T-helper 9 cell (primary cell): ENCODE measurements around the gene AGAP3.

Experiments used
- DNase-seq: peaks from one replicate; pipeline ENCODE4 v3.0.0-alpha.2; 2020

The AGAP3 gene

DNA sequence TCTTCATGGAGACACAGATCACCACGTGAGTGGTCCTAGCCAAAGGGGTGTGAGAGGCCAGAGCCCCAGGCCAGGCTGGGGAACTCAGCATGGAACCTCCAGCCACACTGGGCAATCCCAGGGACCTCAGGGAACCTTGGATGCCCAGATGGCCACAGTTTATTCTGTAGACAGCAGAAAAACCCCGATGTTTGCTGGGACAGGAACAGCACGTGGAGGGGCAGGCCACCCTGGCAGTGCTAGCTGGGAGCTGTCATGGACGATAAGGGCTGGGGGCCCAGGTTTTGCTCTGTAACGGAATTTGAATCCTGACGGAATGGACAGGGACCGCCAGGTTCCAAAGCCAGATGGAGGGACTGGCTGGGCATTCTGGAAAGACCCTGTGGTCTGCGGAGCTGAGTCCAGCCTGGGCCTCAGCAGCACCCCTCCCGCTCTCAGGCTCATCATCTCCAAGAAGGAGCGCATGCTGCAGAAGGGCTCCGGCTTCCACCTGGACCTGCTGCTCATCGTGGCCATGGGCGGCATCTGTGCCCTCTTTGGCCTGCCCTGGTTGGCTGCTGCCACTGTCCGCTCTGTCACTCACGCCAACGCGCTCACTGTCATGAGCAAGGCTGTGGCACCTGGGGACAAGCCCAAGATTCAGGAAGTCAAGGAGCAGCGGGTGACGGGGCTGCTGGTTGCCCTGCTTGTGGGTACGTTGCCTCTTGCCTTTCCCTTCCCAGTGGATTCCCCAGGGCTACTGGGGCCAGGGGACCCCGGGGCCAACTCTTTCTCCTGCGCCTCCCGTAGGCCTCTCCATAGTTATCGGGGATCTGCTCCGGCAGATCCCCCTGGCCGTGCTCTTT lies 11.2 kb upstream of the AGAP3 start:
- no peak for DNase-seq

- DNase-seq, result no peak
These were observed 10.7 kb upstream of the AGAP3 start for GRCh38 chr7:151075662-151075971.

GRCh38 chr7:151075978-151076426 lies 10.3 kb upstream of the AGAP3 start:
- no peak for DNase-seq

GRCh38 chr7:151076863-151077704 lies 9.2 kb upstream of the AGAP3 start:
- no peak for DNase-seq

GRCh38 chr7:151077705-151078232 lies 8.5 kb upstream of the AGAP3 start:
- DNase-seq, result no peak

- no peak for DNase-seq
These were observed 7.8 kb upstream of the AGAP3 start for GRCh38 chr7:151078233-151079040.

DNA sequence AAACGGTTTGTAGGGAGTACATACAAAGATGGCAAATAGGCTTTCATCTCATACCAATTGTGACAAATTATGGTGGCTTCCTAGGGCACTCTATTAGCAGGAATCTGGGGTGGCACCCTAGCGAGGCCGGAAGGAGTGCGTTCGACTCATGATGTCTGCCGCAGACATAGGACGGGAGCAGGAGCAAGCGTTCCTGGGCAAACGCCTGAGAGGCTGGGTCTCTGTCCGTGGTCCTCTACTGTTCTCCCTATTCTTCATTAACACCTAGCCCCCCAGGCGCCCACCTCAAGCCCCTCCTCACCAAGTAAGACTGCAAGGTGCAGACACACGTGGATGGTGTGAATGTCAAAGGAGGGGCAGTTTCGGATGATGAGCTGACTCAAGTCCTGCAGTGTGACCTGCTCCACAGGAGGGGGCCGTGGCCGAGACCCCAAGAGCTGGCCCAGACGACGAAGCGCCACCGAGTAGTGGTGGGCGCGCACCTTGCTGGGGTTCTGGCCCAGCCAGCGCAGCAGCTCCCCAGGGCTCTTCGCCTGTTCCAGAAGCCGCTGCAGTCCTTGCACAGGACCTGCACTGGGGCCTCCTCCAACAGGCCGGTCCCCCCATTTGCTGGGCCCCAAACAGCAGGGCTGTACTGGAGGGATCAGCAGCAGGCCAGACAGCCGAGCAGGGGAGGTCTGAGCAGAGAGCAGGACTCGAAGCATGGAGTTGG lies 6.9 kb upstream of the AGAP3 start:
- DNase-seq, result no peak

GRCh38 chr7:151080067-151080521 lies 6.2 kb upstream of the AGAP3 start:
- DNase-seq, result no peak

- peak; percentile 82 for DNase-seq
These were observed 5.6 kb upstream of the AGAP3 start, which contains the start of gene FASTK for GRCh38 chr7:151080522-151081169. Gene FASTK (minus strand): TSS chr7:151080809. CDS start chr7:151080766, 43 bp downstream.

DNA sequence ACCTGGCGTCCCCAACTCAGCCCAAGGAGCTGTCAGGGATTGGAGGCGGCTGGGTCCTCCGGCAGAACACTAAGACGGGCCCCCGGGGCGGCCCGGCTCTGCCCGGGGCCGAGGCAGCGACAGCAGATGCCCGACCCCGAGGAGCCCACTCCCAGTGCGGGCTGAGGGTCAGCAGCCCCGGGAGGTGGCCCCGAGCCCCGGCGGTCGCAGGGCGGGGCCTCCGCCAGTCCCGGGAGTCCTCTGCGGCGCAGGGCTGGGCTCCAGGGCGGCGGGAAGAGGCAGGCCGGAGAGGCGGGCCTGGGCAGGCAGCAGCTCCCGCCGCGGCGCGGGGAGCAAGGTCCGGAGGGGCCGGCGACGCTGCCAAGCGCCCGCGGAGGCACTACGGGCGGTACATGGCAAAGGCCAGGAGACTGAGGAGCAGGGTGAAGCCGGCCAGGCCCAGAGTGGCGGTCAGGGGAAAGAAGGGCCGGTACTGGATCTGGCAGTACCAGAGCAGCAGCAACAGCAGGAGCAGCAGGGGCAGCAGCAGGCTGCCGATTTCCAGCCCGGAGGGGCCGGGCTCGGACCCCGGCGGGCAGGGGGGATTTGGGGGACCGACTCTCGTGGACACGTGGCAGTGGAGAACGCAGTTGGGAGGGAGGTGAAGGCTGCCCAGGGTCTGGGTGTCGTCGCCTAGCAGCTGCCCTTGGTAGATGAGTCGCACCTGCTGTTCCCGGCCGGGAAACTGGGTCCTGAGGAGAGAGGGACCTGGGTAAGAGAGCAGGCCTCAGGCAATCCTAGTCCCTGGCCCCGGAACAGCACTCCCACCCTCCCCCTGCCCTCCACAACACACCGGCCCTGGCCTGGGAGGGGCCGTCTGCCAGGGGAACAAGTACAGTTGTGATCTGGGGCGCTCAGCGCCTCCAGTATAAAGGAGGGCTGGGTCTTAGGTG lies 4.8 kb upstream of the AGAP3 start:
- no peak for DNase-seq

GRCh38 chr7:151082141-151083070 lies 3.9 kb upstream of the AGAP3 start:
- no peak for DNase-seq

- peak; percentile 87 for DNase-seq
These were observed 3.0 kb upstream of the AGAP3 start, which contains the start of gene TMUB1 for GRCh38 chr7:151083071-151083823. Gene TMUB1 (minus strand): TSS chr7:151083493. CDS start chr7:151082563, 930 bp downstream.

GRCh38 chr7:151083824-151084160 lies 2.5 kb upstream of the AGAP3 start:
- no peak for DNase-seq

GRCh38 chr7:151085329-151085690 lies 965 bp upstream of the AGAP3 start:
- no peak for DNase-seq

DNA sequence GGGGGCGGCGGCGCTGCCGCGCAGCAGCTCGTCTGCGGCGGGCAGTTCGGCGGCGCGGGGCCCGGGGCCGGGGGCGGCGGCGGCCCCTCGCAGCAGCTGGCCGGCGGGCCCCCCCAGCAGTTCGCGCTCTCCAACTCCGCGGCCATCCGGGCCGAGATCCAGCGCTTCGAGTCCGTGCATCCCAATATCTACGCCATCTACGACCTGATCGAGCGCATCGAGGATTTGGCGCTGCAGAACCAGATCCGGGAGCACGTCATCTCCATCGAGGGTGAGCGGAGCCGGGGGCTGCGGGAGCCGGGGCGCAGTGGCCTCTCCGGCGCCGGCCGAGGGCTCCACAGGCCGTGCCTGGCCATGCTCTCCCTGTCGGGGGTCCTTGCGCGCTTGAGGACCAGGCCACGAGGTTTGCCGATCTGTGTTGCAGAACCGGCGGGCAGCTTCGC lies 548 bp downstream of the AGAP3 start:
- DNase-seq, result peak; percentile 23

DNA sequence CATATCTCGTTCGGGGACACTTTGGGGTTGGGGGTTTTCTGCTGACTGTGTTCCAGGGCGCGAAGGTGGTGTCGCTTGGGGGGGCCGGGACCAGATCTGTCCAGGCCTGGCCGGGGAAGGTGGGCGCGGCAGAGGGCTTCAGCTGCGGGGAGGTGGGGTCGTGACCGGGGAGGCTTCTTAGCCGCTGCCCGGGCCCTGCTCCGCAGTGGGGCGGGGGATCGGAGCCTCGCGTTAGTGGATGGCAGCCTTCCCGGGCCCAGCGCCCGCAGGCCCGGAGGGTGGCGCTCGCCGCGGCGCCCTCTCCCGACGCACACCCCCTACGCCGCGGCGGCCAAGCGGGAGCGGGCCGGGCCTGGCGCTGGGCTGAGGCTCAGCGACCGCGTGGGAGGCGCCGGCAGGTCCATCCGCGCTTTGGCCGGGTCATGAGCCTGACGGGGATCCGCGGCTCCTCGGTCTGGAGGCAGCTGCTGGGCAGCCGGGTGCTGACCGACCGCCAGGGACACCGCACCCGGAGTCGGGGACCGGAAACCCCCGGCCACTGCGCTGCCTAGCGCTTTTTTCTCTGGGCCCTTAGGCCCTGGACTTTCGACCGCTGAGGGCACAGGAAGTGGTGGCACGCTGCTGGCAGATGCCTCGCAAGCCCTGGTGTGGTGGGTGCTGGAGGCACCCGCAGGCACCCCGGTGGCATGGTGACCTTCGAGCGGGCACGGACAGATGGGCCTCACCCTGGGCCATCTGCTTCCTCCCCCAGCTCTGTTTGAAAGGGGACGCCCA lies 1.2 kb downstream of the AGAP3 start:
- DNase-seq, result peak; percentile 29
